ENCODE measurements around the gene EBLN2. TPM values are rescaled to one million over a fixed set of nuclear protein-coding genes. Genes with fewer than 3 reads are reported as not detected.
"Not testable (repeated sequence)": the region's sequence is repeated elsewhere in the genome, so short reads cannot be mapped to it uniquely, and the experiment has no call there.

Gene EBLN2
- total RNA-seq, 4 donors from 2014 or later, result 0.93 to 3.7 (median 1.5) TPM

DNA sequence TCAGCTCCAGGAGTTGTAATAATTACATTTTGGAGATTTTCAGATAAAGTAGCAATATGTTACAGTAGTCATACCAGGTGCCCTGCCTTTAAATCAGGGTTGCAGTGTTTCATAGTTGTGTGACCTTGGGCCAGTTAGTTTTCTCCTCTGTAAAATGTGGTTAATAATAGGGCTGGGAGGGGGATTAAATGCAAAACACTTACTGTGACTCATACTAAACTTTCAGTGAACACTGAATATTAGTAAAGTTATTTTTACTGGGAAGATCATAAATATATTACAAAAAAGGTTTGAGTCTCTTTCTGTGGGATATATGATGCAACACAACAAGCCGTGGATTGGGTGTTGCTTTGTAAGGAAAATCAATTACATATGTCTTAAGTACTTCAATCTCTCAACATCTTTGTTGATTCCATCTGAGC, 1.1 kb upstream of the EBLN2 start:
- no peak for DNase-seq (ENCODE audit: low spot score in 2 of 2)
- intact Hi-C loops (cut with DNase I; ENCODE audit: low total_unique reads), result no loop called here
- WGBS, 2 donors, result 56 to 65% methylated on average over 1 of the region's 1 CpG
- no peak overlapping the region for H3K4me3 ChIP-seq (ENCODE audit: low read depth, poor library complexity, severe bottlenecking)
- TF ChIP-seq, protein P1, sequence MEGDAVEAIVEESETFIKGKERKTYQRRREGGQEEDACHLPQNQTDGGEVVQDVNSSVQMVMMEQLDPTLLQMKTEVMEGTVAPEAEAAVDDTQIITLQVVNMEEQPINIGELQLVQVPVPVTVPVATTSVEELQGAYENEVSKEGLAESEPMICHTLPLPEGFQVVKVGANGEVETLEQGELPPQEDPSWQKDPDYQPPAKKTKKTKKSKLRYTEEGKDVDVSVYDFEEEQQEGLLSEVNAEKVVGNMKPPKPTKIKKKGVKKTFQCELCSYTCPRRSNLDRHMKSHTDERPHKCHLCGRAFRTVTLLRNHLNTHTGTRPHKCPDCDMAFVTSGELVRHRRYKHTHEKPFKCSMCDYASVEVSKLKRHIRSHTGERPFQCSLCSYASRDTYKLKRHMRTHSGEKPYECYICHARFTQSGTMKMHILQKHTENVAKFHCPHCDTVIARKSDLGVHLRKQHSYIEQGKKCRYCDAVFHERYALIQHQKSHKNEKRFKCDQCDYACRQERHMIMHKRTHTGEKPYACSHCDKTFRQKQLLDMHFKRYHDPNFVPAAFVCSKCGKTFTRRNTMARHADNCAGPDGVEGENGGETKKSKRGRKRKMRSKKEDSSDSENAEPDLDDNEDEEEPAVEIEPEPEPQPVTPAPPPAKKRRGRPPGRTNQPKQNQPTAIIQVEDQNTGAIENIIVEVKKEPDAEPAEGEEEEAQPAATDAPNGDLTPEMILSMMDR (IDR thresholded peaks at IDR 0.05), result no peak
- no peak for TF ChIP-seq POLR2A (IDR thresholded peaks at IDR 0.05)

DNA sequence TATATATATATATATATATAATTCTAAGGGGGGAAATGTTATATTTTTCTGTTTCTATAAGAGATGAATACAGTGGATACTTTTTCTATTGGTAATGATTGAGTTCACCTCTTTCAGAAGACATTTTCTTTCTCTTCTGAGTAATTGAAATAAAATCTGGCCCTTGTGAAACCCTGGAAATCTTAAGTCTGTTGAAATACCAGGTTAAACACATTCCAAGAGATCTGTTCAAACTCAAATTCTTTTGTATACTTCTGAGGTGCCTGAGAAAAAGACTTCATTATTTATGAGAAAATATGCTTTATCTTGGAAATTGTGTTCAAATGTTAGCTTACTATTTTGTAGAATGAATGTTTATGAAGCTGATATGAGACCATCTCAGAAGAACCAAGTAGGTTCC, 4.8 kb downstream of the EBLN2 start:
- intact Hi-C loops (cut with DNase I; ENCODE audit: low total_unique reads); H3K4me3 ChIP-seq (ENCODE audit: low read depth, poor library complexity, severe bottlenecking); DNase-seq (ENCODE audit: low spot score in 2 of 2): not testable (repeated sequence)

- intact Hi-C loops (cut with DNase I; ENCODE audit: low total_unique reads), result no loop called here
- no peak overlapping the region for H3K4me3 ChIP-seq (ENCODE audit: low read depth, poor library complexity, severe bottlenecking)
- 53 to 69% methylated on average over 3 of the region's 3 CpGs for WGBS, 2 donors
- no peak for DNase-seq (ENCODE audit: low spot score in 2 of 2)
- TF ChIP-seq, protein P1 (IDR thresholded peaks at IDR 0.05), result no peak
- no peak for TF ChIP-seq POLR2A (IDR thresholded peaks at IDR 0.05)
Measured at GRCh38 chr3:73068419-73068818, 7.0 kb downstream of the EBLN2 start.

- intact Hi-C loops (cut with DNase I; ENCODE audit: low total_unique reads), result no loop called here
- TF ChIP-seq, protein P1 (IDR thresholded peaks at IDR 0.05), result no peak
- TF ChIP-seq POLR2A (IDR thresholded peaks at IDR 0.05), result no peak
- no peak overlapping the region for H3K4me3 ChIP-seq (ENCODE audit: low read depth, poor library complexity, severe bottlenecking)
- no peak for DNase-seq (ENCODE audit: low spot score in 2 of 2)
- 82 to 88% methylated on average over 5 of the region's 5 CpGs for WGBS, 2 donors
Measured at GRCh38 chr3:73069187-73069586, 7.7 kb downstream of the EBLN2 start.

GRCh38 chr3:73069775-73070444, 8.5 kb downstream of the EBLN2 start:
- intact Hi-C loops (cut with DNase I; ENCODE audit: low total_unique reads), result no loop called here
- no peak overlapping the region for H3K4me3 ChIP-seq (ENCODE audit: low read depth, poor library complexity, severe bottlenecking)
- WGBS, 2 donors, result 87 to 88% methylated on average over 14 of the region's 14 CpGs
- TF ChIP-seq, protein P1 (IDR thresholded peaks at IDR 0.05), result no peak
- no peak for TF ChIP-seq POLR2A (IDR thresholded peaks at IDR 0.05)
- no peak for DNase-seq (ENCODE audit: low spot score in 2 of 2)

GRCh38 chr3:73070675-73071575, 9.5 kb downstream of the EBLN2 start:
- intact Hi-C loops (cut with DNase I; ENCODE audit: low total_unique reads), result no loop called here
- 60 to 61% methylated on average over 6 of the region's 6 CpGs for WGBS, 2 donors
- no peak for DNase-seq (ENCODE audit: low spot score in 2 of 2)

More at GRCh38 chr3:73070675-73071575, 9.5 kb downstream of the EBLN2 start:
- no peak for TF ChIP-seq POLR2A (IDR thresholded peaks at IDR 0.05)
- TF ChIP-seq, protein P1 (IDR thresholded peaks at IDR 0.05), result no peak
- H3K4me3 ChIP-seq (ENCODE audit: low read depth, poor library complexity, severe bottlenecking), result no peak overlapping the region

Measured in lower leg skin (tissue), 4 donors.